Fibroblast of mammary gland (primary cell): Measurements from ENCODE around the gene PRKAR1B.

Experiments
- DNase-seq: peaks from one replicate; pipeline ENCODE4 v3.0.0-alpha.2; 2010; ENCODE audit warnings: low read depth
- H3K4me3 ChIP-seq: 2 replicates; pipeline ENCODE4 v1.5.1; 2011; ENCODE audit warnings: low read depth, mild to moderate bottlenecking, low read length, moderate library complexity; ENCODE audit not compliant: control insufficient read depth
- CTCF ChIP-seq: conservative IDR thresholded peaks from 2 replicates; pipeline ENCODE4 v1.5.1; 2011; ENCODE audit warnings: low read depth, low read length, inconsistent platforms; ENCODE audit not compliant: control insufficient read depth, insufficient read depth

PRKAR1B gene

GRCh38 chr7:611281-611810 lies 115.7 kb downstream of the PRKAR1B start:
- TF ChIP-seq CTCF = no peak
- no peak overlapping the region for H3K4me3 ChIP-seq
- no peak for DNase-seq

DNA sequence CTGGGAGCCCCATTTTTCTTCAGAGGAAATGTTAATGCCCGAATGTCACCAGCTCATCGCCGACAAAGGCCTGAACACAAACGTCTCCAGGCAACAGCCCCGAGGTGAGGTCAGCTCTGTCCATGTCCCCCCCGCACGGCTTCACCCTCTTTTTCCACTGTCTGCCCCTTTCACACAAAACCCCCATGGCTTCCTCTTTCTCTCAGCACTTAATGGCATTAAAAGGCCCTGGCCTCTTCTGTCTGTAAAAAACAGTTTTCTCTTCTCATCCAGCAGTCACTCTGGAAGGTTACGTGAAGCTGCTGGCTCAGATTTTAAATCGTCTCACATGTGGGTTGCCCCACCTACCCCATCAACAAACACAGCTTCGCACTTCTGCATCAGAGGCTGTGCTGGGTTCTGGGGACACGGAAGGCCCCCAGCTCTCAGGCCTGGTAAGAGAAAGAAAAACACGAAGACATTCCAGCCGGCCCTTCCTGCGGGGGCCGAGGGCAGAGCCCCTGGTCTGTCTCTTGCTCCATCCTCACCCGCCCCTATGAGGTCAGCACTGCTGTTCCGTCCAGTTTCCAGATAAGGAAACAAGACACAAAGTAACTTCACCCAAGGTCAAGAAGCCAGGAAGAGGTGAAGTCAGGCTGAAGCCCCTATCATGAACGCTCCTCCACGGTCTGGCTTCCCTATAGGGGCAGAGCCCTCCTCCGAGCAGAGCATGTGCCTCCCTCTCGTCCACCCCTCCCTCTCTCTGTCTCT lies 116.4 kb downstream of the PRKAR1B start:
- DNase-seq = peak; percentile 19
- no peak for TF ChIP-seq CTCF
- no peak overlapping the region for H3K4me3 ChIP-seq

- TF ChIP-seq CTCF = no peak
These were observed 116.9 kb downstream of the PRKAR1B start for GRCh38 chr7:610141-610530.

GRCh38 chr7:609365-609764 lies 117.7 kb downstream of the PRKAR1B start:
- TF ChIP-seq CTCF = no peak
- H3K4me3 ChIP-seq = no peak overlapping the region
- DNase-seq = no peak

More at GRCh38 chr7:610141-610530, 116.9 kb downstream of the PRKAR1B start:
- no peak for DNase-seq
- H3K4me3 ChIP-seq = no peak overlapping the region

DNA sequence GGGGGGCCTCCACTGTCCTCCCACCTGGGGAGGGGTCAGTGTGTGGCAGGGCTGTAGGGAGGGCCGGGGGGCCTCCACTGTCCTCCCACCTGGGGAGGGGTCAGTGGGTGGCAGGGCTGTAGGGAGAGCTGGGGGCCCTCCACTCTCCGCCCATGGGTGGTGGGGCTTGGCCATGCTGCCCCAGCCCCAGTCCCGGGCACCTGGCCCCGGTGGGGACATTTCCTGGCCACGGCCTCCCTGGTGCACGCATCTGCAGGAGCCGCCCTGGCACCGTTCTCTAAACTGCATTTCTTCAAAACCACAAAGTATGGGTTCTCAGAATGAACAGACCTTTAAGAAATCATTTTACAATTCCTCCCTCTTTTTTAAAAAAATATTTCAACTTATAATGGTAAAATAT lies 118.1 kb downstream of the PRKAR1B start:
- no peak overlapping the region for H3K4me3 ChIP-seq
- TF ChIP-seq CTCF = no peak
- DNase-seq = no peak

DNA sequence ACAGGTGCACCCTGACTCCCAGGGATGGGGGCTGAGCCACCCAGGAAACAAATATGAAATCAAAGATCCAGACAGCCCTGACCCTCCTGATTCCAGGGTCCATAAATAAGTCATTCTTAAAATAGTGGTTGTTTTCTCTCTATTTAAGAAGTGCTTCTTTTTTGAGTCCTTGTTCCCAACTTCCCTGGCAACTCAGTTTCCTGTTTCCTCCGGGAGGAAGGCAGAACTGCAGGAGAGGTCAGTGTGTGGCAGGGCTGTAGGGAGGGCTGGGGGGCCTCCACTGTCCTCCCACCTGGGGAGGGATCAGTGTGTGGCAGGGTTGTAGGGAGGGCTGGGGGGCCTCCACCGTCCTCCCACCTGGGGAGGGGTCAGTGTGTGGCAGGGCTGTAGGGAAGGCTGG lies 118.7 kb downstream of the PRKAR1B start:
- no peak for TF ChIP-seq CTCF
- no peak for DNase-seq
- no peak overlapping the region for H3K4me3 ChIP-seq
